NCI-H524 (cell line): ENCODE data around the gene MYO1F.

Experiments
- DNase-seq, 2 experiments: peaks; one replicate each; lab custom pipeline; 2025; lab: John Stamatoyannopoulos, UW

MYO1F gene

DNA sequence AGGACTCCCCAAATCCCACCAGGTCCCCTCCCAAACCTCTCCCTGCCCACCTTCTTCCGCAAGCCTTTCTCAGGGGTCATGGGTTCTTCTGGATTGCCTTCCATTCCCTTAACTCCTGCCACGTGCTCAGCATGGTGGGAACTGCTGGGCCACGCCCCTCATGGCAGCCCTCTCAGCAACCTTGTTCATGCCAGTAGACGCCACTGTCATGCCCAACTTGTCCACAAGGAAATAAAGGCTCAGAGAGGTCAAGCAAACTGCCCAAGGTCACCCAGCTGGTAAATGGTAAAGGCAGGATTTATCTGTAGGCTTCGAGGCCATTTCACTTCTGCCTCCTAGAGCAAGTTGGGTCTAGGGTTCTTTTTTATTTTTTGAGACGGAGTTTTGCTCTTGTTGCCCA is 85.7 kb downstream of the MYO1F start:
- DNase-seq = no peak

GRCh38 chr19:8490873-8491272 is 86.4 kb downstream of the MYO1F start:
- DNase-seq = no peak

GRCh38 chr19:8490395-8490760 is 86.9 kb downstream of the MYO1F start:
- no peak for DNase-seq

DNA sequence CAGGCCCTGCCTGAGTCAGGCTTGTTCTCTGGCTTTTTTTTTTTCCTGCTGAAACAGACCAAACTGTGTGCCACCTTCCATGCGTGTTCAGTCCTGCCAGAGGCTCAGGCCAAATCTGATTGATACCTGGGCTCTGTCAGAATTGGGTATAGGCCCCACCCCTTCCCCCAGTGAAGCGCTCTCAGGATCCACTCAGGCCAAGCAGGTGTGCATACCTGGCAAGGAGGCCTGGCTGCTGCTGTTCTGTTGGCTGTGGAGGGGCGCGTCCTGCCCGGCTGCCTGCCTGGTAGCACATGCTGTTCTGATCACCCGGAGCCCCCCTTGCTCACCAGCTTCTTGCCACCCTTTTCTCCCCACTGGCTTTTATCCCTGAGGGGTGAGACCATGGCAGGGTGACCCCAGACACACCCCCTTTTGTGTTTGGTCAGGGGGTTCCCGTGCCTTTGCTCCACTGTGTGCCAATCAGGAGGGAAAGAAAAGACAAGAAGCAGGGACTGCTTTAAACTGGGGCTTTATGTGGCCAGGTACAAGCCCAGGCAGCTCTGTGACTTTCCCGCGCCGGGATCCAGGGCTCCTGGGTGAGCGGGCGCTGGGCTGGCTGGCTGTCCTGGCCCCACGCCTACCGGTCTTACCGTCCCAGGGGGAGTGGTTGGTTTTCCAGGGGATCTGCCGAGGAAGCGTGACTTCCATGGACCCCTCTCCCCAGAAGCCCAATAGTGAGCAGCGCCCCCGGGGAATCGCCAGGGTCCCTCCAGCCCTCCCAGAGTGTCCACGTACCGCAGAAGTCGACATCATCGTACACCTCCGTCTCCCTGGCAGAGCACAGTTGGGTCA is 87.5 kb downstream of the MYO1F start:
- no peak for DNase-seq

DNA sequence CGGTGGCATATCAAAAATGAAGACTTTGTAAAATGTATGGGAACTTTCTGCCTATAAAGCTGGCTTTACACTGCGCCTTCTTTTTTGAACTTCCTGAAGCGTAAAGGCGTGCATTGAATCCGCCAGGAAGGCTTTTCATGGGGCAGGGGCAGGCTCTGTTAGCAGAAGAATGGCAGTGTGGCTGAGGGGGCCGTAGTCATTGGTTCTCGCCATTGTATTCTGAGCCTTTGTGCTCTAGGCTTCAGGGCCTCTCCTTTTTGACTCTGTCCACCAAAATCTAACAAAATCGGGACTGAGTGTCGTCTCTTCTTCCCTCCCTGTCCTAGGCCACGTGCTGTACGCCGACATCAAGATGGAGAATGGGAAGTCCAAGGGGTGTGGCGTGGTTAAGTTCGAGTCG is 88.9 kb downstream of the MYO1F start:
- no peak for DNase-seq

DNA sequence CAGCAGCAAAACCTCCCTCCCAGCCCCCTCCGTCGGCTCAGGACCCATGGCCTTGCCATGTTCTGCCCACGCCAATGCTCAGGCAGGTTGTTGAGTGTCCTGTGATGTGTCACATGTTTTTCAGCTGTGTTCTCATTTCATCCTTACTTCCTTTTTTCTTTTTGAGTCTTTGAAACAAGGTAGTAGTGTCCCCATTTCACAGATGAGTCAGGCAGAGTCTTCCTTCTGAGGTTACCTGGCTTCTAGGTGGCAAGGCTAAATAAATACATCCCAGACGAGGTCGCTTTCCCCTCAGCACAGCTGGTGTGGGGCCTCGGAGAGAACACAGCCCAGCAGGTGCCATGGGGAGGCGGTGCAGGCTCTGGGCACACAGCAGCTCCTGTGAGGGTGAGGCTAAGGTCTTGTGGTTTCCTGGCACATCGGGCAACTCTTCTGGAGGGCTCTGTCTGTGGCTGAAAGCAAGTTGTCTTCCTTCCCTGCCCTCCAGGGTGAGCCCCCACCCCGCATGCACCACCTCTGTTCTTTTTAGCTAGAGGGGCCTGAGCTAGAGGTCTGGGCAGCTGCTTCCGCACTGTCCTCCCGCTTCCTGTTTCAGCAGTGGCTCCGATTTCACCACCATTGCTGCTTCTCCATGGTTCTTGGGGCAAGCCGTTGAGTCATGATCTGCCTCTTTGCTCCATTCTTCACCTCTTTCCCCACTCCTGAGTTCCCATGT is 89.9 kb downstream of the MYO1F start:
- DNase-seq = no peak

GRCh38 chr19:8486661-8487136 is 90.5 kb downstream of the MYO1F start:
- no peak for DNase-seq

DNA sequence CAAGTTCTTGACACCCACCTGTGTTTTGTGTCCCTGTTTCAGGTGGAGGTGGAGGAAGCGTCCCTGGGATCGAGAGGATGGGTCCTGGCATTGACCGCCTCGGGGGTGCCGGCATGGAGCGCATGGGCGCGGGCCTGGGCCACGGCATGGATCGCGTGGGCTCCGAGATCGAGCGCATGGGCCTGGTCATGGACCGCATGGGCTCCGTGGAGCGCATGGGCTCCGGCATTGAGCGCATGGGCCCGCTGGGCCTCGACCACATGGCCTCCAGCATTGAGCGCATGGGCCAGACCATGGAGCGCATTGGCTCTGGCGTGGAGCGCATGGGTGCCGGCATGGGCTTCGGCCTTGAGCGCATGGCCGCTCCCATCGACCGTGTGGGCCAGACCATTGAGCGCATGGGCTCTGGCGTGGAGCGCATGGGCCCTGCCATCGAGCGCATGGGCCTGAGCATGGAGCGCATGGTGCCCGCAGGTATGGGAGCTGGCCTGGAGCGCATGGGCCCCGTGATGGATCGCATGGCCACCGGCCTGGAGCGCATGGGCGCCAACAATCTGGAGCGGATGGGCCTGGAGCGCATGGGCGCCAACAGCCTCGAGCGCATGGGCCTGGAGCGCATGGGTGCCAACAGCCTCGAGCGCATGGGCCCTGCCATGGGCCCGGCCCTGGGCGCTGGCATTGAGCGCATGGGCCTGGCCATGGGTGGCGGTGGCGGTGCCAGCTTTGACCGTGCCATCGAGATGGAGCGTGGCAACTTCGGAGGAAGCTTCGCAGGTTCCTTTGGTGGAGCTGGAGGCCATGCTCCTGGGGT is 91.5 kb downstream of the MYO1F start:
- no peak for DNase-seq

GRCh38 chr19:8484331-8484894 is 92.8 kb downstream of the MYO1F start:
- no peak for DNase-seq

GRCh38 chr19:8483165-8483564 is 94.1 kb downstream of the MYO1F start:
- DNase-seq = no peak

GRCh38 chr19:8482696-8483095 is 94.5 kb downstream of the MYO1F start:
- no peak for DNase-seq

DNA sequence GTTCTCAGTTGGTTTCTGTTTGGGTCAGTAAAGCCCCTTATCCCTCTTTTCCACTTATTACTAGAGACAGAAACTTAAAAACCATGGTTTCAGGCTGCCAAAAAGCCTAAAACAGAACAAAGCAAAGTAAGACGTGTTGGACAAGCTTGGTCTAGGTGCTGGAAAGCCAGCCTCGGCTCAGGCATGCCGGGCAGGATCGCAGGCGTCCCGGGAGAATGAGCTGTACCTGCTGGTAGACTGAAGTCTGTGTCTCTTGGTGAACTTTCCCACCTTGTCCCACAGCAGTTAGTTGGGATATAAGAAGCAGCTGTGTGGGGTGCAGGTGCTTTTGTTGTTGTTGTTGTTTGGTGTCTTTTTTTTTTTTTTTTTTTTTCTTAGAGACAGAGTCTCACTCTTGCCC is 95.6 kb downstream of the MYO1F start:
- DNase-seq = no peak

GRCh38 chr19:8481201-8481600 is 96.0 kb downstream of the MYO1F start:
- no peak for DNase-seq

DNA sequence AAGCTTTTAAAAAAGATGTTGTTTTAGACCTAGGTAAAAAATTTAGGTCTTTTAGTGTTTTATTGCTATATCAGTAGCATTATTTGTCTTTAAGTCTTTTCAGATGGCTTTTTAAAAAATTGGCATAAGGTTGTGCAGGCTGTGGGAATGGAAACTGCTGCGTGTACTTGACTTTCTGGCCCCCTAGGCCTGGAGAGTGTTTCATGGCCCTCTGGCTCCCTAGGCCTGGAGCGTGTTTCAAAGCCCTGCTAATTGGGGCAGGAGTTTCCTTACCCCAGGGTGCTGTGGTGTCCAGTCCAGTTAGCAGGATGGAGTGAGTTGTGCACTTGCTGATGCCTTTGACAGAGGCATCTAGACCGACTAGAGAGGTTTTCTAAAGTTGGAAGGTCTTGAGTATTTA is 98.6 kb downstream of the MYO1F start:
- DNase-seq = no peak

DNA sequence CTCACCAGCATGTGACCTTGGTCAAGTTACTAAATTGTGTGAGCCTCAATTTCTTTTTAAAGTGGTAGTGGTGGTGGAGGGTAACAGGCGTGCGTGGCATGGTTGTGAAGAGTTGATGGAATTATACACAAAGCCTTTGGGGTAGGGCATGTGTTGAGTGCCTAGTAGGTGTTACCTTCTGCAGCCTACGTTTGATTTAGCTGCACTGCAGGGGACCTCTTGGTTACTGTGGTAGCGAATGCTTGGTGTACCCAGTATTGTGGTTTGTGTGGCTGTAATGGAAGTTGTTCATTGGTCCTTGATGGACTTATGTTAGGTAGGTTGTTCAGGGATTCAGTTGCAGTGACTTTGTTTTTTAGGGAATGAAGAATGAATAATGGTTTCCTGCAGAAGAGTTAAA is 99.4 kb downstream of the MYO1F start:
- DNase-seq = no peak

DNA sequence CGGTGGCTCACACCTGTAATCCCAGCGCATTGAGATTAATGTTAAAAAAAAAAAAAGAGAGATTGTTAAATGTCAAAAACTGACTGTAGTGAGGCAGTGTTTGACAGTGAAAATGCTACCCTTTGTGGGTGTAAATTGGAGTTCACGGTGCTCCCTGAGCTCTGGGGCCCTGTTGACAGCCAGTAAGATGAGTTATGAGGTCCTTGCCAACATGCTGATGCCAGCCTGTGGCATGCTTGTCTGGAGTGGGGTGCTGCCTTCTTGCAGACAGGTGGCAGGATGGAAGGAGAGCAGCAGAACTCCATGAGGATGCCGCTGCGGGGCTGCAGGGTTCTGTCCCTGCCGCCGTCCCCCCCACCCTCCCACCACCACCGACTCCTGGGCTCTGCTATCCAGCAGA is 100.7 kb downstream of the MYO1F start:
- no peak for DNase-seq

GRCh38 chr19:8475005-8475404 is 102.2 kb downstream of the MYO1F start:
- DNase-seq = no peak

DNA sequence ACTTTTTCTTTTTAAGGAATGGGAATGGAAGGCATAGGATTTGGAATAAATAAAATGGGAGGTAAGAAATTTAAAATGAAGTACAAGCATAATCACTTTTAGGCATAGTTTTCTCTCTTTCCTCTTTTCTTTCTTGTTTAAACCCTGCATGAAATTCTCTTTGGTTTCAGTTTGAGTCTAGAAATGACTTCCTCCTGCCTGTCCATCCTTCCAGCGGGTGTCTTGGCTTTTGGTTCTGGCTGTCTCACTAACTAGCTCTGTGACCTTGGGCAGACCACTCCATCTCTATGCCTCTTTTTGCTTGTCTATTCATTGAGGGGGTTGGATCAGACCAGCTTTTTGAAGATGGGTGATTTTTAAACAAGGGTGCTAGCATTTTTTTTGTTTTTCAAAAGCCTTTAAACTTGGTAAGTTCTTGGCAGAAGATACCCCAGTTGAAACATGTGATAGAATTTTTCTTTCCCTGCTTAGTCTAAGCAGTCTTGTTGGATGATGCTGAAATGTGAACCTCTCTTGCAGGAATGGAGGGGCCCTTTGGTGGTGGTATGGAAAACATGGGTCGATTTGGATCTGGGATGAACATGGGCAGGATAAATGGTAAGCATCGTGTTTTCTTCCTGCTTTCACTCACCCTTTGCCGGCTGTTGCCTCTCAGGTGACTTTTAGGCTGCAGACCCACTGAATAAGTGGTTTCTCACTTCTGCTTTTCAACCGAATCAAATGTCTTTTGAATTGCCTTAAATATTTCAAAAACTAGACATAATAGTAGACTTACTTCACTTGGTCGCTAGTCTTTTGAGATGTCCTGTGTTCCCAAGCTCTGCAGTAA is 103.4 kb downstream of the MYO1F start:
- no peak for DNase-seq
